Upper lobe of left lung (tissue), 6 donors: ENCODE results near the gene CTCFL. TPM values are rescaled to one million over a fixed set of nuclear protein-coding genes. Genes with fewer than 3 reads are reported as not detected.
A peak's percentile ranks its signal among the peaks of the same experiment; 100 is the strongest.

Source experiments
- ATAC-seq, 2 donors: fragments of 200-7000 bp; cut with Tn5 transposase; one replicate each; pipeline ENCODE4 v1.9.1; 2022; ENCODE audit warnings: mild to moderate bottlenecking in 2 of 2, moderate library complexity in 2 of 2; ENCODE audit not compliant: low FRiP score in 2 of 2
- DNase-seq, 2 donors: peaks; one replicate each; pipeline ENCODE4 v3.0.0-alpha.2; 2019 to 2020
- H3K27ac ChIP-seq, 4 donors: fragments of 200-600 bp; sonication (generic); one replicate each; pipeline ENCODE4 v1.5.1; 2016 to 2019
- H3K27me3 ChIP-seq, 4 donors: fragments of 200-600 bp; sonication (generic); one replicate each; pipeline ENCODE4 v1.5.1; 2017 to 2019
- H3K36me3 ChIP-seq, 4 donors: fragments of 200-600 bp; sonication (generic); one replicate each; pipeline ENCODE4 v1.5.1; 2016 to 2019
- H3K4me1 ChIP-seq, 4 donors: fragments of 200-600 bp; sonication (generic); one replicate each; pipeline ENCODE4 v1.5.1; 2018 to 2019
- H3K4me3 ChIP-seq, 4 donors: fragments of 200-600 bp; sonication (generic); one replicate each; pipeline ENCODE4 v1.5.1; 2017 to 2019; ENCODE audit warnings: mild to moderate bottlenecking in 2 of 4, moderate library complexity in 1 of 4
- H3K9me3 ChIP-seq, 4 donors: fragments of 200-600 bp; sonication (generic); one replicate each; pipeline ENCODE4 v1.5.1; 2018 to 2019
- CTCF ChIP-seq, 6 experiments: fragments of 450-650 bp in 4 of 6; fragments of 200-600 bp in 2 of 6; sonication (generic) in 2 of 6; IDR thresholded peaks; one replicate each; pipeline ENCODE4 v1.5.1; 2016 to 2019; ENCODE audit warnings: antibody characterized with exemption in 6 of 6
- EP300 ChIP-seq, 4 donors: sonication (generic); formaldehyde crosslinking; IDR thresholded peaks; one replicate each; pipeline ENCODE4 v1.5.1; 2017; ENCODE audit warnings: antibody characterized with exemption in 4 of 4, control low read depth in 2 of 4
- POLR2A ChIP-seq, 4 donors: fragments of 450-650 bp; IDR thresholded peaks; one replicate each; pipeline ENCODE4 v1.5.1; 2016 to 2017; ENCODE audit warnings: antibody characterized with exemption in 4 of 4, mild to moderate bottlenecking in 2 of 4
- POLR2AphosphoS5 ChIP-seq, 2 donors: sonication (generic); formaldehyde crosslinking; IDR thresholded peaks; one replicate each; pipeline ENCODE4 v1.5.1; 2017; ENCODE audit warnings: antibody characterized with exemption in 2 of 2
- WGBS, 2 donors: methylation state at CpG; one replicate each; pipeline ENCODE4 v1.1.5; 2017 to 2018; 5-methylcytosine and 5-hydroxymethylcytosine counted together
- total RNA-seq, 6 donors: library from RNA; depleted of rRNA in 4 of 6; stranded (reverse); fragments of >200 nt in 4 of 6; gene quantifications; one replicate each; pipeline versions ENCODE4 v1.1.0 to v1.2.1, GENCODE V29; 2016 to 2021
- donor health status: DM: no; HTN: no; CAD: no; lungs with moderate emphysema.
- donor health status: DM: no; HTN: yes; CAD: no; lungs with severe emphysema.

CTCFL gene
- total RNA-seq, 6 donors from 2014 or later: 0.11 to 0.17 (median 0.14) TPM; not detected in 3

- WGBS, 2 donors: 62 to 73% methylated on average over 19 to 21 of the region's 21 CpGs
- H3K9me3 ChIP-seq: no peaks in the 10 kb centered on the region
- no peaks in the 10 kb centered on the region for H3K36me3 ChIP-seq
- no peak for DNase-seq
- H3K27me3 ChIP-seq: no peaks in the 10 kb centered on the region
- no peak for TF ChIP-seq EP300 (IDR thresholded peaks at IDR 0.05)
- no peak for TF ChIP-seq POLR2AphosphoS5 (IDR thresholded peaks at IDR 0.05)
- TF ChIP-seq POLR2A (IDR thresholded peaks at IDR 0.05): no peak
- no peak for TF ChIP-seq CTCF (IDR thresholded peaks at IDR 0.05)
- ATAC-seq: no peak
- peaks cover 0 to 12% (median 4%) of the 10 kb centered on the region in 4 donors for H3K4me1 ChIP-seq
- H3K4me3 ChIP-seq: no peak overlapping the region
- H3K27ac ChIP-seq: no peak overlapping the region
Measured at GRCh38 chr20:57457243-57458095, 67.5 kb downstream of the CTCFL start.

- H3K27me3 ChIP-seq: no peaks in the 10 kb centered on the region
- ATAC-seq (no peak), DNase-seq (no peak)
- 90 to 95% methylated on average over 11 to 13 of the region's 13 CpGs for WGBS, 2 donors
- H3K4me3 ChIP-seq: no peak overlapping the region
- H3K9me3 ChIP-seq: no peaks in the 10 kb centered on the region
- H3K27ac ChIP-seq: no peak overlapping the region
- no peaks in the 10 kb centered on the region for H3K36me3 ChIP-seq
- TF ChIP-seq EP300 (IDR thresholded peaks at IDR 0.05): no peak
- TF ChIP-seq POLR2AphosphoS5 (IDR thresholded peaks at IDR 0.05): no peak
- no peak for TF ChIP-seq POLR2A (IDR thresholded peaks at IDR 0.05)
- no peak for TF ChIP-seq CTCF (IDR thresholded peaks at IDR 0.05)
- peaks cover 0 to 20% (median 14%) of the 10 kb centered on the region in 4 donors for H3K4me1 ChIP-seq
Measured at GRCh38 chr20:57456116-57456515, 68.8 kb downstream of the CTCFL start.

GRCh38 chr20:57455386-57455785, 69.6 kb downstream of the CTCFL start:
- no peaks in the 10 kb centered on the region for H3K36me3 ChIP-seq
- no peak for DNase-seq
- TF ChIP-seq POLR2A (IDR thresholded peaks at IDR 0.05): no peak
- TF ChIP-seq POLR2AphosphoS5 (IDR thresholded peaks at IDR 0.05): no peak
- TF ChIP-seq EP300 (IDR thresholded peaks at IDR 0.05): no peak
- no peak for TF ChIP-seq CTCF (IDR thresholded peaks at IDR 0.05)
- no peak for ATAC-seq
- 71 to 78% methylated on average over 3 of the region's 3 CpGs for WGBS, 2 donors
- H3K27me3 ChIP-seq: no peaks in the 10 kb centered on the region
- no peak overlapping the region for H3K27ac ChIP-seq
- no peaks in the 10 kb centered on the region for H3K9me3 ChIP-seq
- H3K4me1 ChIP-seq: peaks cover 6 to 27% (median 20%) of the 10 kb centered on the region in 4 donors
- H3K4me3 ChIP-seq: no peak overlapping the region

- Histone ChIP-seq H3K27me3 (no peaks in the 10 kb centered on the region), H3K27ac (peak overlapping the region in 3 of 4 donors; percentile 37 to 73 (median 71)), H3K9me3 (no peaks in the 10 kb centered on the region), H3K4me1 (peaks cover 9 to 25% (median 19%) of the 10 kb centered on the region in 4 donors), H3K36me3 (no peaks in the 10 kb centered on the region), H3K4me3 (no peak overlapping the region)
- ATAC-seq: no peak
- TF ChIP-seq CTCF (IDR thresholded peaks at IDR 0.05) (no peak), POLR2A (IDR thresholded peaks at IDR 0.05) (no peak), POLR2AphosphoS5 (IDR thresholded peaks at IDR 0.05) (no peak), EP300 (IDR thresholded peaks at IDR 0.05) (no peak)
- 77 to 82% methylated on average over 14 to 21 of the region's 21 CpGs for WGBS, 2 donors
- DNase-seq: no peak
Measured at GRCh38 chr20:57451795-57452661, 72.9 kb downstream of the CTCFL start.
